H1 (cell line): ENCODE data around the gene RGS9. TPM values are rescaled to one million over a fixed set of nuclear protein-coding genes. Genes with fewer than 3 reads are reported as not detected.

Experiments used
- CTCF ChIA-PET: fragments of 300-600 bp; sonication (Branson Sonifier 250); formaldehyde crosslinking; loops from one replicate; lab custom pipeline; 2021; ENCODE audit not compliant: partially characterized antibody; lab: Charles Lee
- POLR2A ChIA-PET: fragments of 300-600 bp; sonication (Branson Sonifier 250); formaldehyde crosslinking; loops from one replicate; lab custom pipeline; 2021; ENCODE audit warnings: inconsistent platforms; ENCODE audit not compliant: partially characterized antibody; lab: Charles Lee
- DNase-seq, 2 experiments: peaks; one replicate each; pipeline versions ENCODE4 v3.0.0 to v3.0.0-alpha.2; 2010 to 2022; ENCODE audit warnings: low spot score in 2 of 2, low read depth in 1 of 2, mixed read lengths in 1 of 2
- FAIRE-seq: peaks from 2 replicates; lab custom pipeline; 2011; peaks lifted over from hg19 to GRCh38; lab: Jason Lieb, UNC
- H2AFZ ChIP-seq: 2 replicates; pipeline ENCODE4 v1.8.1; 2012; ENCODE audit warnings: low read length, inconsistent platforms
- H2AK5ac ChIP-seq: 2 replicates; pipeline ENCODE4 v1.6.1; 2013; ENCODE audit warnings: low read depth, low read length
- H2BK120ac ChIP-seq: replicated peaks from 2 replicates; pipeline ENCODE3; 2013; ENCODE audit warnings: low read depth, low read length, inconsistent platforms
- H2BK12ac ChIP-seq: 2 replicates; pipeline ENCODE4 v1.6.1; 2013; ENCODE audit warnings: low read depth, low read length
- H2BK15ac ChIP-seq: 2 replicates; pipeline ENCODE4 v1.6.1; 2013; ENCODE audit warnings: low read length
- H2BK20ac ChIP-seq: 2 replicates; pipeline ENCODE4 v1.6.1; 2013; ENCODE audit warnings: low read length
- H2BK5ac ChIP-seq: 2 replicates; pipeline ENCODE4 v1.6.1; 2013; ENCODE audit warnings: low read depth, low read length
- H3K14ac ChIP-seq: 2 replicates; pipeline ENCODE4 v1.6.1; 2013; ENCODE audit warnings: inconsistent platforms; ENCODE audit not compliant: insufficient read length
- H3K18ac ChIP-seq: 2 replicates; pipeline ENCODE4 v1.6.1; 2013; ENCODE audit warnings: low read length; ENCODE audit errors: extremely low read depth
- H3K23ac ChIP-seq: 2 replicates; pipeline ENCODE4 v1.6.1; 2013; ENCODE audit warnings: inconsistent platforms; ENCODE audit not compliant: insufficient read length
- H3K23me2 ChIP-seq: 2 replicates; pipeline ENCODE4 v1.6.1; 2013; ENCODE audit warnings: low read depth, low read length
- H3K27ac ChIP-seq: 2 replicates; pipeline ENCODE4 v1.6.1; 2011; ENCODE audit warnings: low read depth, low read length, inconsistent platforms
- H3K27me3 ChIP-seq, 4 experiments: replicated peaks in 1 of 4; 1 replicate in 1 of 4; 2 replicates in 3 of 4; pipeline versions ENCODE4 v1.6.1 to v1.8.1; 2011 to 2013; ENCODE audit warnings: low read length in 3 of 4, mild to moderate bottlenecking in 3 of 4, inconsistent platforms in 2 of 4, mixed read lengths in 2 of 4, moderate library complexity in 1 of 4; ENCODE audit not compliant: control insufficient read depth in 3 of 4, insufficient read depth in 3 of 4; ENCODE audit errors: extremely low read depth in 1 of 4
- H3K36me3 ChIP-seq, 4 experiments: 2 replicates each; pipeline versions ENCODE4 v1.6.1 to v1.8.1; 2011 to 2013; ENCODE audit warnings: mild to moderate bottlenecking in 4 of 4, low read length in 3 of 4, moderate library complexity in 2 of 4, control low read depth in 1 of 4, inconsistent platforms in 1 of 4; ENCODE audit not compliant: insufficient read depth in 4 of 4, control insufficient read depth in 2 of 4
- H3K4ac ChIP-seq: replicated peaks from 2 replicates; pipeline ENCODE3; 2013; ENCODE audit warnings: low read length, low read depth, mixed read lengths, inconsistent platforms; ENCODE audit not compliant: insufficient read length
- H3K4me1 ChIP-seq, 4 experiments: replicated peaks in 1 of 4; 1 replicate in 1 of 4; 2 replicates in 3 of 4; pipeline versions ENCODE4 v1.6.1 to v1.8.1; 2011 to 2013; ENCODE audit warnings: low read length in 3 of 4, inconsistent platforms in 2 of 4, mixed read lengths in 1 of 4; ENCODE audit not compliant: insufficient read depth in 4 of 4, control insufficient read depth in 3 of 4
- H3K4me2 ChIP-seq, 2 experiments: 2 replicates each; pipeline versions ENCODE4 v1.6.1 to v1.8.1; 2011 to 2013; ENCODE audit warnings: low read depth in 2 of 2, low read length in 2 of 2, control low read depth in 1 of 2, inconsistent platforms in 1 of 2, mild to moderate bottlenecking in 1 of 2; ENCODE audit not compliant: insufficient read depth in 1 of 2
- H3K4me3 ChIP-seq, 4 experiments: fragments of 200-600, 300-600 bp in 1 of 4; sonication (generic), shearing (Covaris generic), sonication (Bioruptor Twin) in 1 of 4; 2 replicates each; pipeline versions ENCODE4 v1.5.1 to v1.8.1; 2011 to 2016; ENCODE audit warnings: low read length in 4 of 4, low read depth in 3 of 4, control low read depth in 2 of 4, inconsistent platforms in 2 of 4, mild to moderate bottlenecking in 2 of 4, mixed read lengths in 1 of 4, moderate library complexity in 1 of 4; ENCODE audit not compliant: insufficient read depth in 2 of 4; ENCODE audit errors: extremely low read depth in 1 of 4
- H3K56ac ChIP-seq: replicated peaks from 2 replicates; pipeline ENCODE3; 2013; ENCODE audit warnings: low read depth, mild to moderate bottlenecking, mixed read lengths, low read length, inconsistent platforms; ENCODE audit not compliant: insufficient read length
- H3K79me1 ChIP-seq: 2 replicates; pipeline ENCODE4 v1.6.1; 2013; ENCODE audit warnings: low read depth, low read length, control low read depth
- H3K79me2 ChIP-seq, 2 experiments: 2 replicates each; pipeline versions ENCODE4 v1.6.1 to v1.8.1; 2012 to 2013; ENCODE audit warnings: low read length in 2 of 2, mild to moderate bottlenecking in 2 of 2, inconsistent platforms in 1 of 2; ENCODE audit not compliant: insufficient read depth in 2 of 2, control insufficient read depth in 1 of 2
- H3K9ac ChIP-seq, 4 experiments: replicated peaks in 1 of 4; 1 replicate in 1 of 4; 2 replicates in 3 of 4; pipeline versions ENCODE4 v1.6.1 to v1.8.1; 2011 to 2013; ENCODE audit warnings: low read depth in 3 of 4, low read length in 3 of 4, control low read depth in 2 of 4, mild to moderate bottlenecking in 2 of 4, moderate library complexity in 2 of 4, inconsistent platforms in 1 of 4; ENCODE audit errors: extremely low read depth in 1 of 4
- H3K9me3 ChIP-seq, 2 experiments: 2 replicates each; pipeline versions ENCODE4 v1.6.1 to v1.8.1; 2012 to 2013; ENCODE audit warnings: mild to moderate bottlenecking in 2 of 2, moderate library complexity in 2 of 2, control low read depth in 1 of 2, inconsistent platforms in 1 of 2, low read depth in 1 of 2, low read length in 1 of 2, mixed read lengths in 1 of 2; ENCODE audit not compliant: insufficient read depth in 2 of 2
- H4K20me1 ChIP-seq, 2 experiments: replicated peaks in 1 of 2; 2 replicates each; pipeline versions ENCODE3 to v1.8.1; 2011 to 2013; ENCODE audit warnings: inconsistent platforms in 2 of 2, low read length in 2 of 2, mild to moderate bottlenecking in 1 of 2; ENCODE audit not compliant: insufficient read depth in 2 of 2, control insufficient read depth in 1 of 2
- H4K5ac ChIP-seq: 2 replicates; pipeline ENCODE4 v1.6.1; 2013; ENCODE audit warnings: low read length, low read depth, mixed read lengths, inconsistent platforms; ENCODE audit not compliant: insufficient read length
- H4K8ac ChIP-seq: 2 replicates; pipeline ENCODE4 v1.8.0; 2013; ENCODE audit warnings: mild to moderate bottlenecking, moderate library complexity, low read length, inconsistent platforms; ENCODE audit not compliant: insufficient read depth; ENCODE audit errors: extremely low read depth
- H4K91ac ChIP-seq: replicated peaks from 2 replicates; pipeline ENCODE3; 2013; ENCODE audit warnings: low read length, mixed read lengths, inconsistent platforms; ENCODE audit not compliant: insufficient read length
- BACH1 ChIP-seq: IDR thresholded peaks from 2 replicates; pipeline ENCODE4 v1.6.1; 2012; ENCODE audit warnings: low read length, improper control_type of control experiment
- BCL11A ChIP-seq, 2 experiments: IDR thresholded peaks; one replicate each; pipeline ENCODE4 v1.6.1; 2011; ENCODE audit warnings: low read depth in 2 of 2, low read length in 2 of 2, mild to moderate bottlenecking in 2 of 2
- CBX8 ChIP-seq: fragments of 300-800, 300-1000 bp; sonication (generic); IDR thresholded peaks from 2 replicates; pipeline ENCODE4 v1.7.1; 2016; ENCODE audit warnings: low read depth, low read length, borderline replicate concordance
- CREB1 ChIP-seq: IDR thresholded peaks from 2 replicates; pipeline ENCODE4 v1.6.1; 2012; ENCODE audit warnings: inconsistent platforms
- CTBP2 ChIP-seq: IDR thresholded peaks from 2 replicates; pipeline ENCODE4 v1.7.0; 2011; ENCODE audit warnings: borderline replicate concordance, mild to moderate bottlenecking, moderate library complexity, mixed read lengths, low read length; ENCODE audit not compliant: insufficient read depth, insufficient read length
- GTF2F1 ChIP-seq: IDR thresholded peaks from 2 replicates; pipeline ENCODE4 v1.6.1; 2012; ENCODE audit warnings: low read depth, low read length, improper control_type of control experiment, borderline replicate concordance
- KDM5A ChIP-seq: fragments of 200-600 bp; IDR thresholded peaks from 2 replicates; pipeline ENCODE4 v1.7.1; 2012; ENCODE audit warnings: mild to moderate bottlenecking, low read length, inconsistent platforms, mixed read lengths
- RNF2 ChIP-seq: fragments of 200-900, 300-1000 bp; sonication (generic); IDR thresholded peaks from 2 replicates; pipeline ENCODE4 v1.7.1; 2016; ENCODE audit warnings: borderline replicate concordance, low read depth, mild to moderate bottlenecking, antibody characterized with exemption, low read length; ENCODE audit not compliant: poor library complexity, severe bottlenecking; ENCODE audit errors: missing control alignments
- RXRA ChIP-seq: IDR thresholded peaks from 2 replicates; pipeline ENCODE4 v1.6.1; 2011; ENCODE audit warnings: low read depth, mild to moderate bottlenecking, low read length, moderate library complexity; ENCODE audit not compliant: insufficient read depth
- SIX5 ChIP-seq: IDR thresholded peaks from 2 replicates; pipeline ENCODE4 v1.6.1; 2011; ENCODE audit warnings: mild to moderate bottlenecking, low read depth, low read length
- TCF12 ChIP-seq: IDR thresholded peaks from 2 replicates; pipeline ENCODE4 v1.6.1; 2011; ENCODE audit warnings: low read depth, mild to moderate bottlenecking, low read length
- WGBS, 2 experiments: shearing (Covaris generic) in 1 of 2; methylation state at CpG; one replicate each; pipeline versions ENCODE4 v1.1.6 to v1.1.7; 2013 to 2015; ENCODE audit warnings: low lambda C conversion rate in 2 of 2, mixed read lengths in 2 of 2, inconsistent platforms in 1 of 2, low coverage in 1 of 2, missing lambda C conversion rate in 1 of 2; ENCODE audit not compliant: insufficient replicate concordance in 2 of 2, insufficient coverage in 1 of 2, insufficient read length in 1 of 2; ENCODE audit errors: extremely low coverage in 1 of 2, missing lambda C conversion rate in 1 of 2; 5-methylcytosine and 5-hydroxymethylcytosine counted together
- polyA plus RNA-seq, 7 experiments: library from polyadenylated mRNA; depleted of rRNA in 3 of 7; stranded (reverse) in 5 of 7; unstranded in 2 of 7; fragments of >200 nt in 5 of 7; fragments of 200-250 nt in 2 of 7; gene quantifications; 1 replicate in 5 of 7; 2 replicates in 1 of 7; 4 replicates in 1 of 7; pipeline versions ENCODE4 v1.2.1 to v1.2.3, GENCODE V29; 2011 to 2013; ENCODE audit warnings: missing spikeins in 2 of 7, mixed read lengths in 2 of 7
- total RNA-seq: library from RNA; stranded (reverse); fragmentation: NEBNext Ultra II Directional; extraction: Animal tissue kit (Norgen Biotek cat#: 25700); gene quantifications from 2 replicates; pipeline ENCODE4 v1.2.1, GENCODE V29; 2021
- TF ChIP-seq, protein P1 (sequence below): IDR thresholded peaks from 2 replicates; pipeline ENCODE4 v1.6.1; 2011; ENCODE audit warnings: low read length, improper control_type of control experiment

Gene RGS9
- total and polyA plus RNA-seq, 2 of the 8 experiments (the other 6 are each of a cell fraction or from before 2014, with no cell fraction given): 8.9 to 20.5 TPM

DNA sequence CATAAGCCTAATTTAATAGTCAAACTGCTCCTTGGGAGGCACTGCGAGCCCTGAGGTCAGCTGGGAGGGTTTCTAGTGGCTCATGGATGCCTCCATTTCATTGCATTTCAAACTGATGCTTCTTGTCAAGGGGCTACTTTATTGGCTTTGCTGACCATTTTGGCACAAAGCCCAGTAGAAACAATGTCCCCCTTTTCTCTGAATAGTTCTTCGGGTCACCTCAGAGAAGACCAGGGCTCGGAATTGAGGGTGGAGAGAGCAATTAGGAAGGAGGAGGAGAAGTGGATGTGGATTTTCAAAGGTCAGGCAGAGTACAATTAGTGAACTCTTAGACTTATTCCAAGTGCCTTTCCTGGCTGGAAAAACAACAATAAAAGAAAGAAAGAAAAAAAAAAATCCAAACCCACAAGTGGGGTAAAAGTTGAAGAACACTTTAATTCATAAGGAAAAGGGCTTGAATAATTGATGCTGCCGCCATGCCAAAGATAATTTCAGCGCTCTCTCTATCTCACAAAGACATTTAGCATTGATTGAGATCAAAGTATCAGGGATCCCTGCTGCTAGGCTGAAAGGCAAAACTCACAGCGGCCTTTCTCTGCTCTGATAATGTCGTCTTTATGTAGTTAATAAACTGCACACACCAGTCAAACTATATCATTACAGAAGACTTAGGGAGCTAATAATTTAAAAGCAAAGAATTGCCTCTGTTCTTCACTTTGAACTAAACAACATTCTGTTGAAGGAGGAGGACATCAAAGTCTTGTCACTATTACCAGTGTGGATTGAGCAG, 122.7 kb downstream of the RGS9 start:
- Histone ChIP-seq H3K4me3 (no peak overlapping the region), H2BK5ac (no peak overlapping the region), H2BK12ac (no peak overlapping the region), H2AFZ (no peak overlapping the region), H3K9me3 (no peaks in the 10 kb centered on the region), H3K79me2 (no peaks in the 10 kb centered on the region), H3K27me3 (no peaks in the 10 kb centered on the region), H4K91ac (no peak overlapping the region), H4K8ac (no peak overlapping the region), H3K23ac (no peak overlapping the region), H3K36me3 (no peaks in the 10 kb centered on the region), H3K23me2 (no peaks in the 10 kb centered on the region; the same call in 1 of the 2 replicates), H2BK20ac (no peak overlapping the region), H3K18ac (no peak overlapping the region), H3K4me2 (no peak overlapping the region), H3K79me1 (no peaks in the 10 kb centered on the region), H2BK15ac (no peak overlapping the region), H2AK5ac (no peak overlapping the region), H4K20me1 (no peaks in the 10 kb centered on the region), H3K56ac (no peak overlapping the region), H3K27ac (no peak overlapping the region), H3K14ac (no peak overlapping the region), H3K4me1 (no peaks in the 10 kb centered on the region), H3K9ac (no peak overlapping the region), H3K4ac (no peak overlapping the region), H4K5ac (no peak overlapping the region), H2BK120ac (no peak overlapping the region)
- DNase-seq (no peak), FAIRE-seq (no peak)
- ChIA-PET POLR2A (no interaction called here), CTCF (interaction anchor here (0.6 to 2.7 kb wide), 10 partner anchors 8 to 1930 kb away, joined by 3 to 11 read pairs (median 3); no protein-coding TSS in a partner anchor)
- WGBS, 2 experiments: 89% methylated on average over 7 of the region's 7 CpGs; no CpG with 5 or more reads in 1 of the 2 experiments
- TF ChIP-seq CREB1 (no peak), RXRA (no peak), BCL11A (IDR thresholded peaks at IDR 0.05; ENCODE audit: low read depth in 2 of 2, low read length in 2 of 2) (no peak), GTF2F1 (no peak), BACH1 (no peak), TCF12 (no peak), CTBP2 (no peak), SIX5 (no peak), KDM5A (no peak), CBX8 (no peak), RNF2 (no peak)
- TF ChIP-seq, protein P1, sequence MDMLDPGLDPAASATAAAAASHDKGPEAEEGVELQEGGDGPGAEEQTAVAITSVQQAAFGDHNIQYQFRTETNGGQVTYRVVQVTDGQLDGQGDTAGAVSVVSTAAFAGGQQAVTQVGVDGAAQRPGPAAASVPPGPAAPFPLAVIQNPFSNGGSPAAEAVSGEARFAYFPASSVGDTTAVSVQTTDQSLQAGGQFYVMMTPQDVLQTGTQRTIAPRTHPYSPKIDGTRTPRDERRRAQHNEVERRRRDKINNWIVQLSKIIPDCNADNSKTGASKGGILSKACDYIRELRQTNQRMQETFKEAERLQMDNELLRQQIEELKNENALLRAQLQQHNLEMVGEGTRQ: no peak
